D341Med (cell line): ENCODE results near the gene GREM2.

ENCODE experiments used
- DNase-seq: peaks from one replicate; pipeline ENCODE4 v3.0.0; 2012; ENCODE audit warnings: low spot score

Gene GREM2

DNA sequence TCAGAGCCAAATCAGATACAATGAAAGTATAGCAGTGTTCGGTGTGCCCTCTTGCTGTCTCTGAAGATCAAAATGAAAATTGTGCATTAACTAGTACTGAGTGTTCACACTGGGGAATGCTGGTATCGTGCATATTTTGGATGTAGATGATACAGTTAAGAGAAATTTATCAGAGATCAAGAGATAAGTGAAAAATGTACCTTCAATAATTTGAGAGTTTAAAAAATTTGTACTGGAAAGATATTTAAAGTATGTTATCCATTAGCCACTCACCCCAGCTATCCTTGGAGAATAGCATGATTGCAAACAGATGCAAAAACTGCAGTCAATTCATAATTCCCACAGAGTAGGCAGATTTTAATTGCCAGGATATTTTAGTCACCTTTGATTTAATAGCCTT lies 56.4 kb downstream of the GREM2 start:
- DNase-seq, result no peak

DNA sequence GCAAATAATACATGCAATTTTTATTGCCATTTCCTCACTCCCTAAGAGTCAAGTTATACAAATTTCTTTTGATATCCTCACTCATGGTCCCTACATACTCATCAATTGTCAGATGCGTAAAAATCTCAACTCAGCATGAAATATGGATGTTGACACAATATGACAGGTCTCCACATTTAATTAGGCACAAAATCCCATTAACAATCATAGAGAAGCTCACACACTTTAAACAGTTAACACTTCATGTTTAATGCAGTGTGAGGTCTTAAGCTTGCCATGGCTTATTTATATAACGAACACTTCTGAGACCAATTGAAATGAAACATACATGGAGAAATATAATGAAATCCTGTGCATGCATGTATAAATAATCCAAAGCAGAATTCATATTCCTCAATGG lies 58.6 kb downstream of the GREM2 start:
- DNase-seq, result no peak

DNA sequence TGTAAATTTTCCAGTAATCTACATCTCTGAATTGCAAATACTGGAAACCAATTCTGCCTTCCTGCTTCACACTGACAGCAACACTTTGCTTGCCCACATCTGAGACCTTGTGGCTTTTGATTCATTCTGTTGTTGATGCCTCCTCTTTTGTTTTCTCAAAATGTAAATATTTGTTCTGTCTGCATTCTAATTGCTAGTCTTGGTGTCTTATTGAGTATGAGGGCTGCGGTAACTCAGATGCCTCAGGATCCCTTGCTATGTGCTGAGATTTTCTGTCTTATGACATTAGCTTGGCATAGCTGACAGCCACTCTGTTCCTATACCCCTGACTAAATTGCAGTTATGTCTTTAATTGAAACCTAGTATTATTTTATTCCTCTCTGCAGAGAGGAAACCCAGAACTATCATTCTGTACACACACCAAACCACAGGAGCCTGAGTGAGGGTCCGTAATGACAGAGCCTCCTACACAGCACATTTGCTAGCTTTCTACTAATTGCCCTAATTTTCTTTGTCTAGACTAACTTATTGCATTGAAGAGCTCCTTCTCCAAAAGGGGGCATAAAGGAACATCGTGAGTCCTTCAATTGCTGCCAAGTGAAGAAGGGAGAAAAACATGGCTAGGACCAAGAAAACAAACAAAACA lies 72.1 kb downstream of the GREM2 start:
- DNase-seq, result no peak

DNA sequence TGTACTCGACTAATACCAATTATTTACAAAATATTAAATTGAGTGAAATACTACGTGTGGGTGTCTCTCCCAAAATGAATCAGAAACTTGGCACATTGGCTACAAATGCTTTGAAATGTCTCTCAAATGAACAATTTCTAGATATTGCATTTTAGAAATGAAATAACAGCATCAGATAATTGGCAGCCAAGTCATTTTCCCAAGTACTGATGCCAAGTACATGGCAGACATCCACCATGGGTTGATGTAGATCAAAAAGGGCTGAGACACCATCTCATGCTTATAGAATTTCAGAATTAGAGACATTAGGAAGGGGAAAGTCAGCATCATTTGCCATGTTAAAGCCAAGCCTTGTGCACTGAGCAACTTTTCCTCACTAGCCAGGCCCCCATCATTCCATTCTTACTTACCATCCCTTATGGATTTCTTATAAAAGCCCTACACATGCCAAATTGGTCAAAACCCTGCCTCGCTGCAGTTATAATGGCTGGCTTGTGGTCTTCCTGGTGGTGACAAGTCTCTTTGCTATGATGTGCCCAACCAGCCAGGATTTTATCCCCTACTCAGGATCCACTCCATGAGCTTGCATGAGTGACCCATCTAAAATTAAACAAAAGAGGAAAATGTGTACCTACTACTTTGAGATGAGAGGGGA lies 73.1 kb downstream of the GREM2 start:
- DNase-seq, result no peak

DNA sequence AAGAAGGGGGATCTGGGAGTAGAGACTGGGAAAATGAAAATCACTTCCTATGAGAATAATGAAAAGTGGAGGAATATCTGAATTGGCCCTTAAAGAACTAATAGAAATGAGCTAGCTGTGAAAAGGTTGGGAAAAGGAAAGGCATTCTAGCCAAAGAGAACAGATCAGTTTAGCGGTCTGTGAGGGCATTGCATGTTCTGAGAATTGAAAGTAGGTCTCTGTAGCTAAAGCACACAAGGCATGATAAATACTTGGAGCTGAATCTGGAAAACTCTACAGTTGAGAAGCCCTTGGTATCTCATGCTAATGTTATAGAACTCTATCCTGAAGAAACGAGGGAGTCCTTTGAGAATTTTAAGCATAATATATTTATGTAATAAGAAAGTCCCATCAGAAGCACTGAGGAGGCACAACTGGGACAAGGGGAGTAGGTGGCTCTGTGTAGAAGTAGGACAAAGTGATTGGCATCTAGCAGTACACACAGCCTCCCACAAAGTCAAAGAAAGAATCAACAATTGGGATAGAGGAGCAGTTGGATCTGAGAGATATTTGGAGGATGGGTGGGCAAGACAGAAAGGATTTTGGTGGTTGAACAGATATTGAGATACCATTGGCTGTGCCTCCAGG lies 78.7 kb downstream of the GREM2 start:
- DNase-seq, result no peak

DNA sequence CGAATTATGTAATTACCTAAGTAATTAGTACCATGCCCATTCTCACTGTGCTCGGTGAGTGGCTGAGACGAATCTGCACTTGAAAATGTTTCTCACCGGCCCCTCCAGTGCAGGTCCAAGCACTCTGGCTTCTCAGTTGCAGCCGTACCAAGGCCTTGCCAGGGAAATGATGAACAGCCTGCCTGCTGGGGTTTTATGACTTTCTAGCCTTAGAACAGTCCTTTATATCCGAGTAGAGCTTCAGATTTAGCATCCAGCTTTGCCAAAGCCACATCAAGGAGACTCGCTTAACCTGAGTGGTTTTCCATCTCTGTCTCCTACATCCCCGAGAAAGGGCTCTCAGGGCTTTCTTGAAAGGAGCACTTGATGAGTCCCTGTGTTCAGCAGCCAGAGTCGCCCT lies 83.4 kb downstream of the GREM2 start:
- DNase-seq, result no peak

DNA sequence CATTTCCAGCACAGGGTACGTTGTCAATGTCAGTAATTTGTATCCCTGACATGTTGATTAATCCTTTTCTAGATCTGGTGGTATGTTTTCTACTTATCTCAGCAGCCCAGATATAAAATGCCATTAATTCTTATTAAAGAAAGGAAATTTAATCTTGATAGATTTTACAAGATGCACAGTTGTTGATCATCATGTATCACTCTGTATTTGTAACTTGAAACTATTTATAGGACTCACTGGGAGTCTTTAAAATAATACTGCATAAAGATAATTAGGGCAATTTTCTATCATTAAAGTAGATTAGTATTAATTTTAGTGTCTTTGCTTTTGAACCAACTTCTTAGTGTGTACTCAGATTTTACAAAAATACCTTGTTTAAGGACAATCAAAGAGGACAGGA lies 84.9 kb downstream of the GREM2 start:
- DNase-seq, result no peak

DNA sequence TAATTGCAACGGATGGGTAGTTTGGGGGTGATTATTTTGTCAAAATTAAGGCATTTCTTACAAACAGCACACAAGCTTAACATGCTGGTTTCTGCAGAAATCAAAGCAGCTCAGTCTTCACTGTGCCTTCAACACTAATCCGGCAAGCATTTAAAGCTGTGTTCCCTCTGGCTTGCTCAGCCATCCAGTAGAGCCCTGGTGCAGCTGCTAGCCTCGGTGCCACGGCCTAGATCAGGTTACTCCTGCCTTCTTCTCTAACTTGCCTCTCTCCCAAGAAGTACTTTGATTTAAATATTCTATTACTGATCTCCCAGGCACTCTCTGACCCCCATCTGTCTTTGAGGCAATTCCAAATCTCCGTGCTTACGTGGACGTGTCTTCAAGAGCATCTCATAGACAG lies 85.6 kb downstream of the GREM2 start:
- peak; percentile 82 for DNase-seq

DNA sequence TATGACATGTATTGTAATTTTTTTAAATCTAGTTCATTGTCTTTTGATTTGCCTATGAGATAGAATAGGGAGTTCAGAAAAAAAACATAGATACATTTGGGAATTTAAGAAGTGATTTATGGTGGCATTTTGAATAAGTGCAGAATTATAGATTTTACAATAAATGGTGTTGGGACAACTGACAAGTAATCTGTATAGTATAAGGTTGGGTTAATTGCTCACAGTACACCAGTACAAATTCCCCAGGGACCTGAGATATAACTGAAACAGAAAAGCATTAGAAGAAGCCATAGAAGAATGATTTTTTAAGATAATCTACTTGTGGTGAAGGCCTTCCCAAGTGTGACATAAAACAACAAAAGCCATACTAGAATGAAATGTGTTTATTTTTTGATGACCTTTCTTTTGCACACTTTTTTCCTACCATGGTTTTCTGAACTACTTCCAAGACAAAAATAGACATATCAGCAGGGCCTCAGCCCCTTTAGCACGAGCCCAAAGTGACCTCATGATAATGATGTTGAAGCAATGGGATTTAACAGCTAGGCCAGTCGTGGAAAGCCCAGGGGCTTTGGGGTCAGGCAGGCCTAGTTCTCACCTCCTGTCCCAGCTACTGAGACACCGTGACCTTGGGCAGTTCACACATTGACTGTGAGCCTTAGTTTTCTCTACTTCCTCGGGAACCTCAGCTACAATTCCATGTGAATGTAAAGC lies 87.4 kb downstream of the GREM2 start:
- no peak for DNase-seq

DNA sequence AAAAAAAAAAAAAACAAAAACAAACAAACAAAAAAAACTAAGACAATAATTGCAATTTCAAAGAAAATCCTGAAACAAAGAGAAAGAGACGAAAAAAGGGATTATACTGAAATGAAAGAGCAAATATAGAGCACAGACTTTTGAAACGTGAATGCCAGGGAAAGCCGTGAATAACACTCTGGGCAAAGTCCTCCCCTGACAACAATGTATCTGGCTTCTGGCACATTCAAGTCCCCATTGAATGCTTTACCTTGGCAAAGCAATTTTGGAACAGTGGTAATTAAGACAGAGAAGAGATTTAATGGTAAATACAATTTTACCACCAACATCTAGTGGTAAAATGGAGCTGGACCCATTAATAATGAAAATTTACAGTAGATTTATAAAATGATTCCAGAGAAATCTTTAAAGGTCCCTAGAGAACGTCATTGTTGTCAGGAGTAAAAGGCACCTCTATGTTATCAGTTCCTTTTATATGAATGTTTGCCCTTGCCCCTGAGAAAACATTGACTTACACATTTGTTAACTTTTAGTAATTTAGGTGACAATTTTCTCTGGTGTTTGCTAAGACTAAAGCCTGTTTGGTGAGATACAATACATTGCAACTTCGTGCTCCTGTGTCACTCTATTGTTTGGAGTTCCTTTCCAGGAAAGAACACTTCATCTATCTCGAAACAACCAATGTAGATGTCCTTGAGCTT lies 89.7 kb downstream of the GREM2 start:
- no peak for DNase-seq

DNA sequence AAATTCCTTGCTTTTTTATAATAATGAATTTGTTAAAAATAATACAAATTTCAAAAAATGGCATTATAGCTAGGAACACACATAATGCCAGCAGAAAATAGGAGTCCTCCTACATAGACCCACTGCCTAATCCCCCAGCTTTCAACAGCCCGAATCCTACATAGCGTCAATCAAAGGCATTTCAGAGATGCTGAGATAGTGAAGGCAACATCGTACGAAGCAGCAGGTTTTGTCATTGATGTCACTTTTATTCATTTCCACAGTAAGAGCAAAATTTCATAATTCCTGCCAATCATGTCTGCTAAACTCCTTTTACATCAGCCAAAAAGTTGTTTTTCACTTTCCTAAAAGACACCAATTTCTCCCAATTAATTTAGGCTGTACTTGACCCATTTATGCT lies 94.1 kb downstream of the GREM2 start:
- no peak for DNase-seq

DNA sequence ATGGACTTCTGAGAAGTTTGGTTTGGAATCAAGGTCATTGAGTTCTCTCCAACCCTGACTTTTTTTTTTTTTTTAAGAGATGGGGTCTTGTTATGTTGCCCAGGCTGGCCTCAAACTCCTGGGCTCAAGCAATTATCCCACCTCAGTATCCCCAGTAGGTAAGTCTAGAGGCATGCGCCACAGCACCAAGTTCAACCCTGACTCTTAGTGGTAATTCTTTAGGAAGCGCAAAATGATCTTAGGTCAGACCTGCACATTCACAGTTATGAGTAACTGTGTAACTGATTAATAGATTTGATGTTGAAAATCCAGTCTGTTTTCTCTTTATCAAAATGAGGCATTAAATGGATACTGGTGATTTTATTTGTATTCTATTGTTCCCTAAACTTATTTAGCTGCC lies 95.9 kb downstream of the GREM2 start:
- DNase-seq, result no peak

DNA sequence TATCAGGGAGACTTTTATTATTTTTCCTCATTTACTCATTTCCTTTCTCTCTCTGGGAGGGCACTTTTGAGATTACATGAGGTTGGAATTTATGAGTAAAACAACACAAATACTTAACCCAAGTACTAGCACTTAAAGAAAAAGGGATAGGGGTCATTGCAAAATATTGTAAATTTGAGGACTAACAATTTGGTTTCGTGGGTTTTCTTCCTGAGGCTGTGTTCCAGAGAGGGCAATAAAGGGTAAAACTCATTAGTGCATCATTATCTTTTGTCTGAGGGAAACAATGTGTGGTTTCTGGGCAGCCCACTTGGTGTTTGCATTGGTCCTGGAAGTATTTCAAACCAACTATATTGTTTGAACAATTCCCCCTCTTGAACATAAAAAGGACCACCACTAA lies 96.5 kb downstream of the GREM2 start:
- no peak for DNase-seq

DNA sequence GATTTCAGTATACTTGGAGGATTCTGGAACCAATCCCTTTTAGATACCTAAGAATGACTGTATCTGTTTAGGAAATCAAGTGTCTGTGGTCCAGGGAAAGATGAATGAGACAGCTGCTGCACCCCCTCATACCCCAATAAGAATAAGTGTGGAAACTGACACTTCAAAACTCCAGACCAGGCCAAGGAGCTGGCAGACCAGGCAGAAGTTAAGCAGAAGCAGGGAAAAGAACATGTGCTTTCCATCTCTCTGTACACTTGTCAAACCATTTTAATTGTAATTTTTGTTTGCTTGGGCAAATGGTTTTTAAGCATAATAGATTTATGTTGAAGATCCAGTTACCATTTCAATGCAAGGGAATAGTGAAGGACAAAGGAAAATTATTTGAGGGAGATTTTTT lies 100.2 kb downstream of the GREM2 start:
- DNase-seq, result no peak

DNA sequence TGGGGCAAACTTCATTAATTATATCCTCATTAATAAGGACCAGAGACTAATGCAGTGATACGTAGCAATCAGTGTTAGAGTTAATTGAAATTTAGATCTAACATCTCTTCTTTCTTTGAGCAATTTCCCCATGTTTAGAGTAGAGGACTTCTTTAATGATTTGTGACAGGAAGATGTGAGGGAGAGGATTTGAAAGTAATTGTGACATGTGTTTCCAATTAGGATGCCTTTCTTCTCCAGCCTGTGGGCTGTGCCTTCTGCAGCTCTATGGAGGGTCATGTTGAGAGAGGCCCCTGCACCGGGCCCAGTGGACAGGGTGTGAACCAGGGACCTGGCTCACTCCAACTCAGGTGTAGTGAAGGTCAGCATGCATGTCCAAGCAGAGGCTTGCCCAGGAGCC lies 103.0 kb downstream of the GREM2 start:
- no peak for DNase-seq

DNA sequence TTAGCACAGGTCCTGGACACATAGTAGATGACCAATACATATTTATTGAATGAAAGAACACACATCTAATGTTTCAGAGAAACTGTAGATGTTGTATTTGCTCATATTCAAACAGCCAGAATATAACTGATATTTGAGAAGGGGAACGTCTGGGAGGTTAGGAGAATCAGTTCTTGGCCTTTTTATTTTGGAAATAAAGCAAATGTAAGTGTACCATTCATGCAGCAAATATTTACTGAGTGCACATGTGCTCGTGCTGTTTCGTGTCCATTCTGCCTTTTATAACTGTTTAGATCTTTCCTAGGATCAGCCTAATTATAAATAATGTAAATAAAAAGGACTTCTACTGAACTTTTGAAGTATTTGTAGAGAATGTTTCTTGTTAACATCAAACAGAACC lies 103.8 kb downstream of the GREM2 start:
- DNase-seq, result no peak

DNA sequence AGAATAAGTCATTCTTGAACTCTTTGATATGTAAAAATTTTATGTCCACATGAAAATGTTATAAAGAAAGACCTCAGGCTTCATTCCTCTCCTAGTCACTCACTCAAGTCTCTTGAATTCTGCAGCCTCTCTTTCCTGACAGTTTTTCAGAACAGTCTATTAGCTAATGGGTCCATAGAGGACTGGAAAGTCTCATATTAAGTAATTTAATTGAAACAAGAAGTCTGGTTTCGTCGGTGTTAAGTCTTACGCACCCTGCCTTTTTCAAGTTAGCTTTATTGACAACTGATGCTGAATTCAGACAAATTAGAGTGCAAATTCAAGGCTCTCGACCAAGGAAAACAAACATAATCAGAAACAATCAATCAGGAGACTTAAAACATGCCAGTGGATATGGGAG lies 105.8 kb downstream of the GREM2 start:
- DNase-seq, result no peak

DNA sequence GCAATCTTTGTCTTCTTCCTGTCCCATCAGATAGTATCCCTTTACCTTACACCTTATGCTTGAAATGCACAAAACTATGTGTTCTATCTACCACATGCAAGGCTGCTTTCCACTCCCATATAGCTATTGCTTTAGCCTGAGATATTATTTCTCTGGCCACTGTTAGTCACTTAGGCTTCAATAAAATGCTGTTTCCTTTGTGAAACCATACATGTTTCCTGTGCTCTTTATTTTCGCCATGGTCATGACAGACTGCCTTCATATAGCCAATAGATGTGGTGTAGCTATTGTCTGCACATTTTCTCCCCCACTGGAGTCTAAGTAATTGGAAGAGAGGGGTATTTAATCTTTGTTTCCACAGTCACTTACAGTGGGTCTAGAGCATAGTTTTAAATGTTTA lies 108.4 kb downstream of the GREM2 start:
- DNase-seq, result no peak

DNA sequence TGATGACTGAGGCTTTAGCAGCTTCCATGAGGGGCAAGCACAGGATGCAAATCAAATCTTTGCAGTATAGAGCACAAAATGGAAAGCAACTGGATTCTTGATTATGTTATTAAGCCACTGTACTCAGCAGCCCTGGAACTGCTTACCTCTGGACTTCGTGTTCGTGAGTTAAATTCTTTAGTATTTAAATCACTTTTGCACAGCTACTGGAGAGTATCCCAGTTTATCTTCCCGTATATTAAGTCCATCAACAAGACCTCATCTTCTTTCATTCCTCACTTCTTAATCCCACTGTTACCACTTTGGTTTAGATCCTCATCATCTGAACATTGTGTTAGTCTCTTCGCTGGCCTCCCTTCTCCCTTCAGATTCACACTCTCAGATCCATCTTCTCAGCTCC lies 108.9 kb downstream of the GREM2 start:
- no peak for DNase-seq

DNA sequence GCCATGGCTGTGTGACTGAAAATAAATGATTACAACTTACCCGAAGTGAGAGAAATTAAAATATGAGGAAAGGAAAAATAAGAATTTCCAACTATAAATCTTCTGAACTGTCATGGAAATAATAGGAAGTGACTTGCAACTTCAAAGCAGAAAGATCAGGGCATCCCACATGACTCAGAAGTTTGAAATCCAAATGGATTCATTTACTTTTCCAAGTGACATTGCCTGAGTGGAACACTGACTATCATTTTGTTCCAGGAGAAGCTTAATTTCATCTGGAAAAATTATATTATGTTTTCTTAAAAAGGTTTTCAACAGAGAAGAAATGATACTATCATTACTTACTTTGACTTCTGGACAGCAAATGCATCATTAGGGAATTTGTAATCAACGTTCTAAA lies 110.8 kb downstream of the GREM2 start:
- DNase-seq, result no peak

DNA sequence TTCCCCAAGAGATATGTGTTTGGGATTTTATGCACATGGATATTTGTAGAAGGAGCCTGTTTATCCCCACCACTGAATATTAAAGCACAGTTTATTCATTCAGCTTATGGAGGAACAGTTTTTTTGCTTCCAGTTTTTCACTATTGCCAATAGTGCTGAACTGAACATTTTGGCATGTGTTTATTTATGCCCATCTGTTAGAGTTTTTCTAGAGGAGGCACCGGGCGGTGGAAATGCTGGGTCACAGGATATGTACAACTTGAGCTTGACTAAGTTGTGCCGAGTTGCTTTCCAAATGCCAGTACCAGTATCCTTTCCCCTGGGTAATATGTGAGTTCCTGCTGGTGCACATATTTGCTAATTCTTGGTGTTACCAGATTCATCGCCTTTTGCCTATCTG lies 111.3 kb downstream of the GREM2 start:
- no peak for DNase-seq

DNA sequence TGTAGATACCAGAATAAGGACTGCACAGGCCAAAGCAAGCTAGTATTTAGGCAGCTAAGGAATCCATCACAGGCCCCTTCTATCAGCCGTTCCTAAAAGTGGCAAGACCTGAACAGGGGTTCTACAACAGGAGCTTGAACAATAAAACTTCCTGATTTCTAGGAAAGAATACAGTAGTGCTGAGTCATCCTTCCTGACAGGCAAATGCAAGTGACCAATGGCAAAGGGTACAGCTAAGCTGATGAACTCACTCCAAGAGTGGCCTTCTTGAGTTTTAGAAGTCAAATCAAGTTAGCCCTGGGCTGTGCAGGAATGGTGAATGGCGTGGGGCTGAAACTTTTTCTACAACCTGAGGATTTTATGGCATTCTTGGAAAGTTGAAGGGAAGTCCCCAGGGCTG lies 112.9 kb downstream of the GREM2 start:
- DNase-seq, result no peak

DNA sequence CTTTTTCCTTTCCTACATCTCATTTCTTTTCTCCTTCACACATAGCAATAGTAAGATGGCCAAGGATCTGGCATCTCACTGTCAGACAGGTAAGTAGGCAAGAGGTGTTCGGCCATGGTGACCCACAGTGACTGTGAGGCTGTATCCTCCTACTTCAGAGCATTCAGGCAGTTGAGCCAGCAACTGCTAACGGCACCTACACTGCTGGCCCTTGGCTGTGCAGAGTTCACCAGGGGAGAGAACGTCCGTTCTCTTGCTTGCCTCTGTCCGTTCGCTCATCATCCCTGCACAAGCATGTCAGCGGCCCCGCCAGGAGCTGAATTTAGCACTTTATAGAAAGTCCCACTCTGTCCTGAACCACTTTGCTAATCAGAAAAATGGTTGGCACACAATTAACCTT lies 113.6 kb downstream of the GREM2 start:
- DNase-seq, result no peak
